ENCODE results near the gene KMT2A.
"Not testable (repeated sequence)": the region's sequence is repeated elsewhere in the genome, so short reads cannot be mapped to it uniquely, and the experiment has no call there.

KMT2A gene

GRCh38 chr11:118435893-118436624, at the start of gene KMT2A:
TSS of gene KMT2A (plus strand) at chr11:118436492. CDS start at chr11:118436513, 21 bp downstream.
- TF ChIP-seq Cebpa-rat (IDR thresholded peaks at IDR 0.05), result no peak
- Histone ChIP-seq H3K9ac (peak within 1 kb of the TSS; percentile 89 to 95 (median 93)), H4K20me1 (peaks cover 36 to 45% (median 42%) of the 10 kb centered on the region in 11 experiments), H3K9me3 (replicated peaks in 1 of 11) (no peaks in the 10 kb centered on the region), H3K36me3 (peaks cover 0 to 21% (median 0%) of the 10 kb centered on the region in 11 experiments; a peak in 5 of 22 replicates), H3K27ac (peak within 1 kb of the TSS; percentile 72 to 90 (median 88)), H3K27me3 (no peaks in the 10 kb centered on the region), H3K4me1 (peaks cover 29 to 48% (median 43%) of the 10 kb centered on the region in 10 experiments), H3K4me2 (peak within 1 kb of the TSS; percentile 95 to 100 (median 99)), H3K4me3 (peak within 1 kb of the TSS; percentile 95 to 100 (median 98))

GRCh38 chr11:118396097-118396501, 40.2 kb upstream of the KMT2A start:
- Histone ChIP-seq H3K4me1 (peaks cover 6 to 12% (median 8%) of the 10 kb centered on the region in 10 experiments; a peak in 18 of 20 replicates), H3K27ac (no peak overlapping the region), H3K27me3 (no peaks in the 10 kb centered on the region), H3K36me3 (peaks cover 78 to 87% (median 82%) of the 10 kb centered on the region in 11 experiments), H4K20me1 (no peaks in the 10 kb centered on the region), H3K4me3 (no peak overlapping the region), H3K9me3 (replicated peaks in 1 of 11) (no peaks in the 10 kb centered on the region), H3K9ac (0 out of 22 replicates have a peak overlapping the region, but pooled peaks of 1 of the 11 experiments have one; percentile 30), H3K4me2 (no peak overlapping the region)
- TF ChIP-seq Cebpa-rat (IDR thresholded peaks at IDR 0.05), result no peak

- no peaks in the 10 kb centered on the region for H3K9me3 ChIP-seq (replicated peaks in 1 of 11)
- H4K20me1 ChIP-seq, result peaks cover under 1 to 10% (median 5%) of the 10 kb centered on the region in 11 experiments; a peak in 16 of 22 replicates
- H3K4me3 ChIP-seq, result no peak overlapping the region
- H3K36me3 ChIP-seq, result peaks cover 65 to 74% (median 69%) of the 10 kb centered on the region in 11 experiments
- H3K27ac ChIP-seq, result no peak overlapping the region
- H3K27me3 ChIP-seq, result no peaks in the 10 kb centered on the region
- H3K4me1 ChIP-seq, result peaks cover 7 to 13% (median 10%) of the 10 kb centered on the region in 10 experiments; a peak in 18 of 20 replicates
- no peak overlapping the region for H3K9ac ChIP-seq
- no peak for TF ChIP-seq Cebpa-rat (IDR thresholded peaks at IDR 0.05)
- no peak overlapping the region for H3K4me2 ChIP-seq
These were observed 38.8 kb upstream of the KMT2A start for GRCh38 chr11:118397448-118397847.

- Histone ChIP-seq H3K4me1 (peaks cover 20 to 29% (median 25%) of the 10 kb centered on the region in 10 experiments), H3K27me3 (no peaks in the 10 kb centered on the region), H3K4me3 (no peak overlapping the region), H4K20me1 (peaks cover 16 to 25% (median 20%) of the 10 kb centered on the region in 11 experiments; a peak in 21 of 22 replicates), H3K4me2 (no peak overlapping the region), H3K9me3 (replicated peaks in 1 of 11) (no peaks in the 10 kb centered on the region), H3K9ac (no peak overlapping the region), H3K27ac (no peak overlapping the region; a peak in 1 of 22 replicates), H3K36me3 (peaks cover 50 to 73% (median 65%) of the 10 kb centered on the region in 11 experiments)
- no peak for TF ChIP-seq Cebpa-rat (IDR thresholded peaks at IDR 0.05)
These were observed 37.3 kb upstream of the KMT2A start for GRCh38 chr11:118398791-118399559.

GRCh38 chr11:118401151-118401879, 35.0 kb upstream of the KMT2A start, which contains the start of gene ATP5MG:
TSS of gene ATP5MG (plus strand) at chr11:118401606. CDS start at chr11:118401666, 60 bp downstream.
- Histone ChIP-seq H3K36me3 (peaks cover 46 to 73% (median 64%) of the 10 kb centered on the region in 11 experiments), H4K20me1 (peaks cover 39 to 49% (median 44%) of the 10 kb centered on the region in 11 experiments; a peak in 21 of 22 replicates), H3K4me2 (peak within 1 kb of the TSS; percentile 80 to 95 (median 91)), H3K27ac (peak within 1 kb of the TSS; percentile 84 to 97 (median 93)), H3K9me3 (replicated peaks in 1 of 11) (no peaks in the 10 kb centered on the region), H3K4me1 (peaks cover 36 to 50% (median 45%) of the 10 kb centered on the region in 10 experiments), H3K9ac (peak within 1 kb of the TSS; percentile 82 to 92 (median 88)), H3K4me3 (peak within 1 kb of the TSS; percentile 86 to 97 (median 92)), H3K27me3 (no peaks in the 10 kb centered on the region)
- no peak for TF ChIP-seq Cebpa-rat (IDR thresholded peaks at IDR 0.05)

- H3K9ac ChIP-seq, result peak overlapping the region; percentile 82 to 92 (median 88)
- peak overlapping the region; percentile 84 to 97 (median 93) for H3K27ac ChIP-seq
- H3K36me3 ChIP-seq, result peaks cover 46 to 73% (median 64%) of the 10 kb centered on the region in 11 experiments; a peak in 21 of 22 replicates
- peak overlapping the region; percentile 80 to 95 (median 91) for H3K4me2 ChIP-seq
- H3K4me1 ChIP-seq, result peaks cover 37 to 58% (median 49%) of the 10 kb centered on the region in 10 experiments
- no peaks in the 10 kb centered on the region for H3K9me3 ChIP-seq (replicated peaks in 1 of 11)
- TF ChIP-seq Cebpa-rat (IDR thresholded peaks at IDR 0.05), result no peak; a peak in 1 of 22 replicates
- peak overlapping the region; percentile 86 to 97 (median 92) for H3K4me3 ChIP-seq
- H3K27me3 ChIP-seq, result no peaks in the 10 kb centered on the region
- peaks cover 47 to 56% (median 51%) of the 10 kb centered on the region in 11 experiments; a peak in 21 of 22 replicates for H4K20me1 ChIP-seq
These were observed 34.3 kb upstream of the KMT2A start for GRCh38 chr11:118401880-118402590.

- H3K27me3 ChIP-seq; H3K9me3 ChIP-seq (replicated peaks in 1 of 11): not testable (repeated sequence)
- Histone ChIP-seq H3K4me2 (peak overlapping the region; percentile 80 to 95 (median 91)), H3K36me3 (peaks cover 46 to 73% (median 64%) of the 10 kb centered on the region in 11 experiments), H3K4me1 (peaks cover 37 to 63% (median 51%) of the 10 kb centered on the region in 10 experiments), H3K27ac (peak overlapping the region; percentile 84 to 97 (median 93); a peak in 19 of 22 replicates), H3K4me3 (peak overlapping the region; percentile 86 to 97 (median 92)), H4K20me1 (peaks cover 52 to 62% (median 55%) of the 10 kb centered on the region in 11 experiments; a peak in 21 of 22 replicates), H3K9ac (peak overlapping the region; percentile 82 to 92 (median 88))
These were observed 33.7 kb upstream of the KMT2A start for GRCh38 chr11:118402594-118402993.

All from BLaER1 treated with 17β-estradiol and CSF1 and Interleukin-3, amounts not matched to agents 10 nM and 100 nM (cell line).